NB4 (cell line): ENCODE data around the gene BRD7.

ENCODE experiments used
- DNase-seq: peaks from one replicate; pipeline ENCODE4 v3.0.0; 2010; ENCODE audit warnings: low read depth
- H3K4me3 ChIP-seq: one replicate; pipeline ENCODE4 v1.5.1; 2011; ENCODE audit warnings: mild to moderate bottlenecking, low read depth, low read length, moderate library complexity
- MYC ChIP-seq: IDR thresholded peaks from 2 replicates; pipeline ENCODE4 v1.6.1; 2011; ENCODE audit warnings: low read depth, low read length
- POLR2A ChIP-seq: IDR thresholded peaks from 2 replicates; pipeline ENCODE4 v1.6.1; 2011; ENCODE audit warnings: mild to moderate bottlenecking; ENCODE audit not compliant: insufficient read length; ENCODE audit errors: extremely low read depth
- TF ChIP-seq, protein P1 (sequence below): IDR thresholded peaks from one replicate; pipeline ENCODE4 v1.5.1; 2012; ENCODE audit warnings: low read depth, low read length
- TF ChIP-seq, protein P2 (sequence below): IDR thresholded peaks from 2 replicates; pipeline ENCODE4 v1.6.1; 2011; ENCODE audit warnings: low read depth, low read length

Gene BRD7

DNA sequence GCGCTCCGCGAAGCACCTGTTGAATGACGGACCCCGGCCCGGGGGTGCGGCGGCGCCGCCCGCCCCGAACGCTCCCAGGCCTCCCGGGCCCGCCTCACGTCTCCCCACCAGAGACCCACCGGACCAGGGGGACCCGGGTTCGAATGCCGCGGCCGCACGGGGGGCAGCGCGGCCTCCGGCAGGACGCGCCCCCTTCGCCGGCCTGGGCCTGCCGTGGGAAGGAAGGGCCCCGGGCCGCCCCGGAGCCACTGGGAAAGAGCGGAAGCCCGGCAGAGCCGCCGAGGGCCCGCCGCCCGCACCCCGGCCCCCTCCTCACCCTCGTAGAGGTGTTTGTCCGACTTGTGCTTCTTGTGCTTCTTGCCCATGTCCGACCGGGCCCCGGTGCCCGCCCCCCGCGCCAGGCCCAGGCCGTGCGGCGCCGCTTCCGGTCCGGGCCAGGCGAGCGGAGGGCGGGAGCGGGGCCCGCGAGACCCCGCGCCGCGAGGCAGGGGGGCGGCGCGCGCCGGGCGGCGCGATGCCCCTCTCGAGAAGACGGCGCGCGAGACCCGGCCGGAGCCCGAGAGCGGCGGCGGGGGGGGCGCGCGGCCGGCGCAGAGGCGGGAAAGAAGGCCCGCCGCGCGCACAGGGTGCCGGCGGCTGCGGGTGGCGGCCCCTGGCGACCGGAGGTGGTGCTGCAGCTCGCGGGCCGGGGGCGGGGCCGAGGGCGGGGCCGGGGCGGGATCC, at the start of gene BRD7:
Gene BRD7, minus strand, starts transcription at position 579 of the 723 bp plus-strand sequence. Its CDS starts 214 bp downstream, at position 365.
- peak within 1 kb of the TSS; percentile 74 for H3K4me3 ChIP-seq
- TF ChIP-seq, protein P1, sequence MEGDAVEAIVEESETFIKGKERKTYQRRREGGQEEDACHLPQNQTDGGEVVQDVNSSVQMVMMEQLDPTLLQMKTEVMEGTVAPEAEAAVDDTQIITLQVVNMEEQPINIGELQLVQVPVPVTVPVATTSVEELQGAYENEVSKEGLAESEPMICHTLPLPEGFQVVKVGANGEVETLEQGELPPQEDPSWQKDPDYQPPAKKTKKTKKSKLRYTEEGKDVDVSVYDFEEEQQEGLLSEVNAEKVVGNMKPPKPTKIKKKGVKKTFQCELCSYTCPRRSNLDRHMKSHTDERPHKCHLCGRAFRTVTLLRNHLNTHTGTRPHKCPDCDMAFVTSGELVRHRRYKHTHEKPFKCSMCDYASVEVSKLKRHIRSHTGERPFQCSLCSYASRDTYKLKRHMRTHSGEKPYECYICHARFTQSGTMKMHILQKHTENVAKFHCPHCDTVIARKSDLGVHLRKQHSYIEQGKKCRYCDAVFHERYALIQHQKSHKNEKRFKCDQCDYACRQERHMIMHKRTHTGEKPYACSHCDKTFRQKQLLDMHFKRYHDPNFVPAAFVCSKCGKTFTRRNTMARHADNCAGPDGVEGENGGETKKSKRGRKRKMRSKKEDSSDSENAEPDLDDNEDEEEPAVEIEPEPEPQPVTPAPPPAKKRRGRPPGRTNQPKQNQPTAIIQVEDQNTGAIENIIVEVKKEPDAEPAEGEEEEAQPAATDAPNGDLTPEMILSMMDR: no peak
- TF ChIP-seq POLR2A: peak; percentile 21
- peak; percentile 78 for DNase-seq

DNA sequence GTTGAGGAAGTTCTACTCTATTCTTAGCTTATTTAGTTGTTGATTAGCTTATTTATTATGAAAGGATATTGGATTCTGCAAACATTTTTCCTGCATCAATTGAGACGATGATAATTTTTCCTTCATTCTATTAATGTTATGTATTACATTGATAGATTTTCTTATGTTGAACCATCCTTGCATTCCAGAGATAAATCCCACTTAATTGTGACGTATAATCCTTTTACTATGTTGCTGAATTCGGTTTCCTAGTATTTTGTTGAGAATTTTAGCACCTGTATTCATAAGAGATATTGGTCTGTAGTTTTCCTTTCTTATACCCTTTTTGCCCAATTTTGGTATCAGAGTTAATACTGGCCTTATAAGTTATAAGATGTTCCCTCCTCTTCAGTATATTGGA, 47.6 kb upstream of the BRD7 start:
- DNase-seq: no peak
- TF ChIP-seq, protein P1: no peak
- TF ChIP-seq POLR2A (no peak), MYC (no peak)
- TF ChIP-seq, protein P2, sequence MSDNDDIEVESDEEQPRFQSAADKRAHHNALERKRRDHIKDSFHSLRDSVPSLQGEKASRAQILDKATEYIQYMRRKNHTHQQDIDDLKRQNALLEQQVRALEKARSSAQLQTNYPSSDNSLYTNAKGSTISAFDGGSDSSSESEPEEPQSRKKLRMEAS: no peak
- no peak overlapping the region for H3K4me3 ChIP-seq

DNA sequence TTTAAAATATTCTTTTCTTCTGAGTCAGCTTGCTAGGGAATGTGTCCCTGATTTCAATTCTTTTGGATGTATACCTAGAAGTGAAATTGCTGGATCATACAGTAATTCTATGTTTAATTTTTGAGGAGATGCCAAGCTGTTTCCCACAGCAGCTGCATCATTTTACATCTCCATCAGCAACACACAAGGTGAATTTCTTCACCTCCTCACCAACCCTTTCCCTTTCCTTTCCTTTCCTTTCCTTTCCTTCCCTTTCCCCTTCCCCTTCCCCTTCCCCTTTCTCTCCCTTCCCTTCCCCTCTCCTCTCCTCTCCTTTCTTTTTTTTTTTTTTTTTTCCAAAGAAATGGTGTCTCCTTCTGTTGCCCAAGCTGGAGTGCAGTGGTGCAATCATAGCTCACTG, 45.4 kb upstream of the BRD7 start:
- DNase-seq: no peak
- no peak overlapping the region for H3K4me3 ChIP-seq
- TF ChIP-seq, protein P2: no peak
- TF ChIP-seq MYC (no peak), POLR2A (no peak)
- TF ChIP-seq, protein P1: no peak

DNA sequence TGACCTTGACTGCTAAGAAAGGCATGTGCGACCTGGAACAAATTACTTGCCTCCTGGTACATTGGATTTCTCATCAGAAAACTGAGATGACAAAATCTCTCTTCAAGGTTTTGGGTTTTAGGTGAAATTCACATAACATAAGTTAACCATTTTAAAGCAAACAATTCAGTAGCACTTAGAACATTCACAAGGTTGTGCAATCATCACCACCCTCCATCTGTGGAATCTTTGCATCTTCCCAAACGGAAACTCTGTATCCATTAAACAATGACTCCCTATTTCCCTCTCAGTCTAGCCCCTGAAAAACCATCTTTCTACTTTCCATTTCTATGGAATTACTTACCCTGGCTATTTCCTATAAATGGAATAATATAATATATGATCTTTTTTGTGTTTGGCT, 42.2 kb upstream of the BRD7 start:
- H3K4me3 ChIP-seq: no peak overlapping the region
- no peak for DNase-seq
- TF ChIP-seq, protein P2: no peak
- TF ChIP-seq, protein P1: no peak
- no peak for TF ChIP-seq MYC
- no peak for TF ChIP-seq POLR2A

DNA sequence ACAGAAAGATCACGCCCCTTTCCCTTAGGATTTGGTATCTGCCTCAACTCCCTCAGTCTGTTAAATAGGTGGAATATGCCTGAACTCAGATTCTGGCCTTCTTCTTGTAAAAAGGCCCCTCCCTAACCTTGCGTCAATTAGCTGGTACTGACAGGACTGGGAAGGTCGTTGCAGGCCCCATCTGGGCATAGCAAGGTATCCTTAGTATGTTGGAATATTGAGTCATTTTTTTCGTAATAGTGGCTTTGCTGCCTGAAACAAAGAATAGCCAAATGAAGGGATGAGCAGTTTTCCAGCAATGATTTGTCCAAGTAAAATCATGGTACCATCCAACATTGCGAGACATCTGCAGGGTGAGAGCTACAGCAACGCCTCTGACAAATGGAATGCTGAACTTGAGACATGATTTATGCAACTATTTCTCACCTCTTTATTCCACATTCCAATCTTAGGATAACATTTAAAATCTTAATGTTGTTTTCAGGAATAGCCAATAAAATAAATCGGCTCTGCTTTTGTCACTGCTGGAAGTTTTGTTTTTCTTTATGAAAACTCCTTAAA, 39.3 kb upstream of the BRD7 start:
- H3K4me3 ChIP-seq: no peak overlapping the region
- no peak for TF ChIP-seq POLR2A
- no peak for TF ChIP-seq MYC
- TF ChIP-seq, protein P2: no peak
- TF ChIP-seq, protein P1: no peak
- DNase-seq: no peak

DNA sequence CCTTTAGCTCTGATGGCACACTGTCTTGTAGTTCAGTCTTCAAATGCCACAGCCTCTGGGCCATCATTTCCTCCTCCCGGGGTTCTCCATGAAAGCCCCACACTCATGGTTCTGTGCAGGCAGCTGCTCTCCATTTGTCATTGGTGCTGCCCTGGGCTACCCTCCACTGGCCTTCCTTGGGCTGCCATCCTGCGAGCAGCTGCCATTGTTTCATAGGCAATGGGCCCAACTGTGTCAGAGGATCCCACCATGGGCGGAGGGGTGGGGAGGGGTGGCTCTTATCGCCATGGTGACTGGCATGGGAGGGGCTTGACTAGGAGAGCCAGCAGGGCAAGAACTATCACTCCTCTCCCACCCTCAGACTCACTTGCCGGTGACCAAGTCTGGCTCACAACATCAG, 38.6 kb upstream of the BRD7 start:
- TF ChIP-seq POLR2A (no peak), MYC (no peak)
- TF ChIP-seq, protein P1: no peak
- TF ChIP-seq, protein P2: no peak
- H3K4me3 ChIP-seq: no peak overlapping the region
- DNase-seq: no peak
